Fibroblast of peridontal ligament (primary cell): Measurements from ENCODE around the gene SHB.

Source experiments
- DNase-seq: peaks from one replicate; pipeline ENCODE4 v3.0.0-alpha.2; 2010; ENCODE audit errors: extremely low read depth

SHB gene

DNA sequence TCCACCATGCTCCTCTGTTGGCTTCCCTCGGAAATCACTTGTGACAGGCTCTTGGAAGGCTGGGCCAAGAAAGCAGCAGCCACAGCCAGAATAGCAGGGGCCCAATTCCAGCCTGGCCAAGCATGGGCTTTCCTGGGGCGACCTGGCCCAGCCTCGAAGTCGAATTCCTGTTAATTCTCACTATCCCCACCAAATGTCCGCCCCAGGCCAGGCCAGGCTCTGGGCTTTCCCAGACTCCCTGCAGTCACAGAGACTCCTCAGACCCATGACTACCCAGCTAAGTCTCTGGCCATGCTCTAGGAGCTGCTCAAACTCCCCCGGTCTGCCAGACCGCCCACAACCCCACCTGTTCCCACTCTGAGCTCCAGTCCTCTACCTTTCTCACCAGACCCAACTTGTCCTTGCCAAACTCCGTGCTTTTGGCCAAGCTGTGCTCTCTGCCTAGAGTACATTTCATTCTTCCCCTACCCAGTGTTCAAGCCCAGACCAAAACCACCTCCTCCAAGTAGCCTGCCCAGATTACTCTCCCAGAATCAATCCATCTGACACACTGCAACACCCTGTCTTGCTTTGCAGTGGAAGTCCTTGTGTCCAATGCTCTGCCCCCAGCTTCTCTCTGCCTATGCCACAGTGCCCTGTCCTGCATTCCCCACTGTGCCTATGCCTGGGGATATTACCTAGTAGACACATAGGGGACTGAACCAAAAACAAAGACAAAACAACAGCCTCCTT is 26.2 kb downstream of the SHB start:
- no peak for DNase-seq

DNA sequence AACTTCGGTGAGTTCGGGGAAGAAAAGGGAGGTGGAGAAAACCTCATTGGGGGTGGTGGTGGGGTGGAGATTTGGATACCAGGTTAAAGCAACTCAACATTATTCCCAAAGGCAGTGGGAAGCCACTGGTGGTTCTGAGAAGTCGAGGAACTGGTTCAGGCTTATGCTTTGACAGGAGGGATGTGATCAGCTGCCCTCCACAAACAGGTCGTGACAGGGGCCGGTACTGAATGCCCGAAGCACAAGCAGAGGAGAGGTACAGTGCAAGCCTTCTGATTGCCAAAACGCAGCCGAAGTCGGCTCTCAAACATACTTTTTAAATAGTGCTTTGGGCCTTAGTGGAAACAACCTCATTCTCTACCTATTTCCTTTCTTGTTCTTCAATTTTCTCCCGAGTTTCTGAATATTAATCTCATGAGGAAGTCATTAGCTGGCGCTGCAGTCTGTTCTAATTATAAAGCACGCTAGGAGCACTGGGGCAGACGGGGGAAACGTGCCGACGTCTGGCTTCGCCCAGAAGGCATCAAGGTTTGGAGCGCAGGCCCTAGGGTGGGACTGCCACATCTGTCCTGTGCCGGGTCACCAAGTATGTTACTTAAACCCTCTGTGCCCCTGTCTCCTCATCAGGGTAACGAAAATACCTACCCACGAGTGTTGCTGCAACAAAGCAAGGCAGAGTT is 27.3 kb downstream of the SHB start:
- DNase-seq, result no peak

DNA sequence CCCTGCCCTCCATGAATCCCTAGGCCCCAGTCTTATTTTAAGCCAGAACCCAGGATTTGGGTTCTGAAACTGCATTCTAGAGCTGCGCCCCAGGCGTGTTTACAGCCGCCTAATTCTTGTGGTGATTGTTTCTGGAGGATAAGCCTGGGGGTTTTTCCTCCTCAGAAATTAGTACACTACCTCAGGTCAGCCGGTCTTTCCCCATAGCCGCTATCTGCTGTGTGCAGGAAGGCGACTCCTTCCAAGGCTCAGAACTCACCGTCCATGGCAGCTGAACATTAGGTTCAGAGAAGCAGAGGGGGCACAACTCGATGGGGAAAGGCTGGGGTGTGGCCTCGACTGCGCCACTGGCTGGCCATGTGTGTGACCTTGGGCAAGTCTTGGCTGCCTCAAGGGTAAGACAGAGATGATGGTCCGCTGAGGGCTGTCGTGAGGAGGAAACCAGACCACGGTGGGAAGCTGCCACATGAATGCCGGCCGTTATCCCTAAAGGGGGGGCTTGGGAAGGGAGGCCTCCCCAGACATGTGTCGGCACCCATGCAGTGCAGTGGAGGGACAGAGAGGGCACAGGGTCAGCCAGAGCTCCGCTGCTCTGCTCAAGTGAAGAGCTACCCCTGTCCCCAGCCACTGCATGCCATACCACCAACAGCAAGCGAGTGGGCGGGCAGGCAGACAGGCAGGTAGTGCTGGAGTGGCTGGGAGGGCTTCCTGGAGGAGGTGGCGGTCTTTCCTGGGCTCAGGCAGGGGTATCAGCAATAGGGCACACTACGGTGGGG is 28.9 kb downstream of the SHB start:
- DNase-seq, result no peak

DNA sequence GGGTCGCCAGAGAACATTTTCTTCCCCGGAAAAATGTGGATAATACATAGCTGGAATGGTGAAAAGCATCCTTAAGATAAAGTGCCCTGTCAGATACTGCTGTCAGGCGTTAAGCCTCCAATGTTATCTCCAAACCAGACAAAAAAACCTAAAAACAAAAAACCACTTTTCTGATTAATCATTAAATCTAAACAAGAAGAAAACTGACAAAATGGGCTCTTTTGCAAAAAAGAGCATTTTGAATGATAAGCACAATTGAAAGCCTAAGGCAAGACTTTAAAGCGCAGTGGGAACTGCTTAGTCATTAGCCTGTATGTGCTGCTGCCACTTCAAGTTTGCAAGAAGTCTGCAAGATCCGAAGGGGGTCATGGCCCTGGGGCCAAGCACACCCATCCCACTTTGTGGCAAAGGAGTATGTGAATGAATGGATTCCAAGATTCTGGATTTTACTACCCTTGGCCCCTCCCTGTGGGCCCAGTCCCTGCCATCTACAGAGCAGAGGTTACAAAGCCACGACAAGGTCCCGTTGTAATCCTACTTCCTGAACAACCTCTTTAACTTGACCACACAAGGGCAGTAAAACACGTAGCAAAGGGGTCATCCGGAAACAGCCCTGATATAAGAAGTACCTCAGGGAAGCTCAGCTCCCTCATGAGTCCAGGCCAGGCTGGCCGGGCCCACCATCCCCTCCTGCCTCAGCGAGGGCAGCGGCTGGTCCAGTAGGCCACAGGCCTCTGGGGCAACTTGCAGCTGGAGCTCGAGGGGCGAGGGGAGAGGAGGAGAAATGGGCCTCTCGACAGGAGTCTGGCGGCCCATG is 29.7 kb downstream of the SHB start:
- peak; percentile 45 for DNase-seq

DNA sequence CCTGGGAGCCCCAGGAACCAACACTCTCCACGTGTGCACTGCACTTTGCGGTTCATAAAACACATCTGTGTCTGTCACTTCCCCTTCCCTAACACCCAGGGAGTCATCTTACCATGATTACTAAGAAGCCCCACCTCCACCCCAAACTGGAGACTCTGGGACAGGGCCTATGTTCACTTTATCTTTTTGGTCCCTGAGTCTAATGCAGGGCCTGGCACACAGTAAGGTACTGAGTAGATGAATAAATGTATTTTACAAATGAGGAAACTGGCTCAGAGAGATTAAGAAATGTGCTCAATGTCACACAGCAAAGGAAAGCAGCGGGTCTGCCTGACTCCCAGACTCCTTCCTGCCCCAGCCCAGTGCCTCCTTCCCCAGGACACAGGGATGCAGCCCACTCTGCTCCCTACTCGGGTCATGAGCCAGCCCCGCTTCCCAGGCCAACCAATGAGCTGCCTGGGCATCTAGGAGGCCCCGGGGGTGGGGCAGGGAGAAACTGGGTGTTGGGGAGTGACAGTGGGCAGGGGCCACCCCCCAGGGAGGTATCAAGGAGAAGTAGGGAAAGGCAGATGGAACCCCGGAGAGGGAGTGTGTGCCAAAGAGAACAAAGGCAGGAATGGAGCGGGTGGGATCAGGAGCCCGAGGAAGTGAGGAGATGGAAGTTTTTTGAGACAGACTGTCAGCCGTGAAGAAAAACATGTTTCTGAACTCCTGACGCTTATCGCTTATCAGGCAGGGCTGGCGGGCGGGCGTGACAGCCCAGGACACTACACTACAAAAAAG is 30.5 kb downstream of the SHB start:
- no peak for DNase-seq

DNA sequence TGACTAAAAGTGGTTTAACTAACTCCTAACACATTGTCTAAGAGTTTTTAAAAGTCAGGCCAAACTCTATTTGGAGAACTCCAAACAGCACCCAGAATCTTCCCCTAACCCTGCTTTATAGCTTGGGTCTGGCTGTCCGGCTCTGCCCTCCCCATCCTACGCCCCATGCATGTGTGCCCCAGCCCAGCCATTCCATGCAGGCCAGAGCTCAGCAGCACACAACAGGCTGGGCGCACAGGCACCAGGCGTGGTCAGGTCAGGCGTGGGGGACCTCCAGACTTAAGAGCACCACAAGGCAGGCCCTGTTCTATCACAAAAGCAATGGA is 31.1 kb downstream of the SHB start:
- no peak for DNase-seq

DNA sequence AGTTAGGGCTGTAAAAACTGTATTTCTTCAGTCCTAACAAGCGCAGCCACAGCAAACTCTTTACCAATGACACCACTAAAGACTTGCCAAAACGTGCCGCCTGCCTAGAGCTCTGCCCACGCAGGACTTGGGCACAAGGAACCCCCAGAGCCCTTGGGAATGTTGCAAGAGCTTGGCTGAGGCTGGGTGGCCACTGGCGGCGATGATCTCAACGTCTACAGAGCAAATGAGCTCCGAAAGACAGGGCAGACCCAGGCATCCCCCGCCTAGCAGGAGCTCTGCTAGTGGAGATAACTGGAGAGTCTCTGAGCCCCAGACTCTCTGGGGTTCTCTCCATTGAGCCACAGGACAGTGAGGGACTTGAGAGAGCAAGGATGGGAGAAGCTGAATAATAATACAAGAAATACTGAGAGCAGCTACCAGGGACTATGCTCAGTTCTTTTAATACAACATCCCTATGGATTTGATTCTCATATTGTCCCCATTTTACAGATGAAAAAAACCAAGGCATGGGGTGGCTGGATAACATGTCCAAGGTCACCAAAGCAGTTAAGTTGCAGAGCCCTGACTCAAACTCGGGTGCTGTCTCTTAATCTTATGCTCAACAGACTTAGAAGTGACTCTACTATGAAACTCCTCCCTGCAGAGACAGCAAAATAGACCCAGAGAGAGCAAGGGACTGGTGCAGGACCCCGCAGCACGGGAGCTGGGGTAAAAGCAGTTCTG is 32.5 kb downstream of the SHB start:
- peak; percentile 72 for DNase-seq

DNA sequence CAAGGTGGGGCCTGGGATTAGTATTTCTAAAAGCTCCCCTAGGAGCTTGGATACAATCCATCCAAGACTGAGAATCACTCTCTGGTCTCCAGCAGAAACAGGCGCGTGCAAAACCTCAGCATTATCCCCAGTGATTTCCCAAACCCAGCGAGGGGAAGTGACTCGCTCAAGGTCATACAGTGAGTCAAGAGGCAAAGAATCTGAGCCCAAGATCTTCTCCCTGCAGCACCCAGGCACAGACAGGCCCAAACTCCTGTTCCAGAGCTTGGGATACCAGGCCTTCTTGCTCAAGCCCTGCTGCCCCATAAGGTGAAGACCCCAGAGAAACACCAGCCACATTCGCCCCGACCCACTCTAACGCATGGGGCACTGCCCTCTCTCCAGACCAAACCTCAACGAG is 33.2 kb downstream of the SHB start:
- DNase-seq, result peak; percentile 67

DNA sequence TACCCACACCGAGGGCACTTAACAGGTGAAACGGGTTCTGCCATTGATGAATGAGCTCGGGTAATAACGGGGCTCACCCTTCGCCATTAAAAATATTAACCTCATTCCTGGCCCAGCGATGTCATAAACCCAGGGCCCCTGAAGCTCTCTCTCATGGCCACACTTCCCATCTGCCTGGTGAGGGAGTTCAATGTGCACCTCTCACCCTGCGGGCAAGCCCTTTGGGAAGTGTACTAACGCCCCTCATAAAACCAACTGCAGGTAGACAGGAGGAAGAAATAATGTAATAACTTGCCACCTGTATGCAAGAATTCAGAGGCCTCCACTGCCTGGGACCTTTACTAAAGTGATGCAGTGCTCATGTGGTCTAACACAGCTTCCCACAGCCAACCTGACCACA is 35.1 kb downstream of the SHB start:
- no peak for DNase-seq

DNA sequence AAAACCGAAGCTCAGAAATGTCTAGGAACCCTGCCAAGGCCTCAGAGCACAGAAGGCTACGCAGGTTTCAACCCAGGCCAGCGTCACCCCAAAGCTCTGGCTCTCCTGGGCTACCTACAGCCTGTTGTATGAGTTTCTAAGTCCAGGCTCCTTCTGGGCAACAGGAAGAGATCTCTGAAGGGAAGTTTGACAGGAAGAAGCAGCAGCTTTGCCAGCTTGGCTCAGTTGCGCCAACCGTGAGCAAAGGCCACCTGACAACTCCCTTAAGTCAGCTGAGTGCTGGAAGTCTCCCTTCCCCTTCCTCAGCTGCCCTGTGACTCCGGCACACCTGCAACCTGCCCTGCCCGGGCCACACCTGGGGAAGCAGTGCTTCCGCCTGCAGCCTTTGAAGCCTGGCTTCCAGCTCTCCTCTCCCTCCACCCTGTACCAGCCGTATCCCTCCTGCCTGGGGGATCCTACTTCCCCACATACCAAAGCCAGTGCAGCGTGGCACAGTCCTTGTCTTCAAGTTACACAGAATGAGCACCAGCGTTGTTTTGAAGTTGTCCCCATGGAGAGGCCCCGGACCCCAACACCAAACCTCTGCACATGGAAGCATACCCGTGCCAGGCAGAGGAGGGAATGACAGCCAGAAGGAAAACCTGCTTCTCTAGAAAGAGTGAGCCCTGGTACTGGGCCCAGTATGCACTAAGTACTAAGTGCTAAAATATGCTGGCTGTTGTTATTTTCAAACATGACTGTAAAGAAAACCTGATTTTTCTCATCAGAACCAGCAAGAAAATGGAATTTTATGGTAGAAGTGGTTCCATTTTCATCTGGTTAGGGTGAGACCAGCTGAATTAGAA is 36.5 kb downstream of the SHB start:
- DNase-seq, result no peak

DNA sequence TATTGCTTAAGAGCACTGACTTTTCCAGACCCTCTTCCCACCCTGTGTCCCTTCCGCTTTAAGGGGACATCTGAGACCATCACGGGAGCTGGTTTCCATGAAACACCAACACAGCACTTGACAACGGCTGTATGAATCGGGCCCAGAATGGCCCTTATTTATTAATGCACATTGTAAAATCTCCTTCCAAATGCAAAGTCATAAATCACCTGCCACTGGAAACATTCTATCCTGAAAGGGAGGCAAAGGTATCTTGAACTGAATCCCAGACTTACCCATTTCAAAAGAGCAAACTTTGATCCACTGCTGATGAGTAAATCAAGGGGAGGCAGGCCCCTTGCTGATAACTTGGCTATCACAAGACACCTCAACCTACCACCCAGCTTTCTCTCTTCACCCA is 37.4 kb downstream of the SHB start:
- DNase-seq, result no peak

DNA sequence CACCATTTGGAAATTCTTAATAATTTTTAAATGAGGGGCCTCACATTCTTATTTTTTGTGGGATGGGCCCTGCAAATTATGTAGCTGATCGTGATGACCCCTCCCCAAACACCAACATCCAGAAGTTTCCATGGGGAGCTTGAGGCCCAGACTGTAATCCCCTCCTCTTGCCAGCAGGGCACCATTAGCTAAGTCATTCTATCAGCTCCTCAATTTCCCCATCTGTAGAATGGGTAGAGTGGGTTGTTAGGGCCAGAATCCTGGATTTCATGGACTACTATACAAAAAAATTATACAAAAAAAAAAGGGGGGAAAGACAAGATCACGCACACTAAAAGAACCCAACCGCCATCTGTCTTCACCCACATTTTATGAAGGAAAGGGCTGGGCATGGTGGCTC is 38.4 kb downstream of the SHB start:
- no peak for DNase-seq

DNA sequence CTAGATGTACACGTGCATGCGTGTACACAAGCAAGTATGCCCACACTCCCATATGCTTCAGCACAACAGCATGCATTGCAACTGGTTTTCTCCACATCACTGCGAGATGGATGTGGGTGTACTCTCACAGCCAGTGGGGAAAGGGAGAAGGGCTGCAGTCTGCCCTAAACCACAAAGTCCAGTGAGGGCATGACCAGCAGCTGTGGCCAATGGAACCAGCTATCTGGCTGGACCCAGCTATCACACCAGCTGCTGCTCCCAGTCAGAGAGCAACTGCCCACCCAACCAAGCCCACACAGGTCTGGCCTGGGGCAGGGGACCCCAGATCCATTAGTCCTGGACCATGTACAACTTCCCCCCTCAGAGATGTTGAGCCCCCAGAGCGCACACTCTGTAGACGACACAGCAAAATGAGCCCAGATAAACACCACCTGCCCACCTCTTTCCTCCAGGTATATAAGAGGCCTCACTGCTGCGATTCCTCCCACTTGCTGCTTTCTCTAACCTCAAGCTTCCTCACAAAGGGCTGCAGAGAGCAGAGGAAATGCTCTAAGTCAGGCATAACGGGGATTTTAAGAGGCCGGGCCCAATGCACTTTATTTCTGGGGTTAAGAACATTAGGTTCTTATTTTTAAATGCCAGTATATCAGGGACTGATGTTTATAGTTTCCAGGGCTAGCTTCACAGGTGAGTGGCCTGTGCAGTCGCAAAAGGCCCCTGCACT is 39.0 kb downstream of the SHB start:
- no peak for DNase-seq

DNA sequence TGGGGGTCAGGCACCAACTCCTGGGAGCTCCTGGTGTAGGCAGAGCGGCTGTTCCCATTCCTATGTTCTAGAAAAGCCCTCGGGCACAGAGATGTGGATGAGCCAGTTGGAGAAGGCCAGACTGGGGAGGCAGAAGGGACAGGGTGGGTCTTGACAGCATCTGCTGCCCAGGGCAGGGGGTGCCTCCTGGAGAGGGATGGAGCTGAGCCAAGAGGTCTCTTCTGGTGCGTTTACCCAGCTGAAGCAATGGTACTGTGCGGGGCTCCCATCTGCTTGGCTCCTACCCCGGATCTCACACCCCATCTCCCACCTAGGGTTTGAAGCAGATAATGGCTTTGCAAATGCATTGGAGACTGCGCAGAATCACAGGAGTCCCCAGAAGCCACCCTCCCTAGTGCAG is 41.3 kb downstream of the SHB start:
- no peak for DNase-seq

DNA sequence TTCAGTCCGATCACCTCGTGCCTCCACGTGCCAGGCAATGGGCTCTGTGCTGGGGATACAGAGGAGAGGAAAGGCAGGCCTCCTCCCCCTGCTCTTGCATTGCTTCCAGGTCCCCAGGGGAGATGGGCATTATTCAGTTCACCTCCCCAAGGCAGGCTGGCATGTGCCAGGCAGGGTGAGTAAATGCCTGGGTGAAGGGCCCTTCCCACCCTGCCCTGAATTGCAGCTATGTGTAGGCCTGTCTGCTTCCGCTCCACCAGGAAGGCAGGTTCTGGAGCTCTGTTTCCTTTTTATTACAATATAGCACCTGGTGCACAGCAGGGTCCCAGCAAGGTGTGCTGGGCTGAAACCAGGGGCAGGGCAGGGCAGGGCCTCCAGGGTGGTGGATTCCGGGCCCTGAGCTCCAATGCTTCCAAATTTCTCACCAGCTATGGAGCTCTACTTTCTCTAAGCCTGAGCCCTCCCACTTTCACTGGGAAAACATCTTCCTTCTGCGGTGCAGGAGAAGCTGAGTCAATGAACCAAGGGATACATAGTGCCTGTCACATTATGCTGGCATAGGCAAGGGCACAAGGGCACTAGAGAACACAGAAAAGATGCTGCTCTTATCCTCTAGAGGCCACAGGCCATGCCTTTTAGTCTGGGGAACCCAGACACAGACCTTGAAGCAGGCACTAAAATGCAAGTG is 42.0 kb downstream of the SHB start:
- DNase-seq, result no peak

DNA sequence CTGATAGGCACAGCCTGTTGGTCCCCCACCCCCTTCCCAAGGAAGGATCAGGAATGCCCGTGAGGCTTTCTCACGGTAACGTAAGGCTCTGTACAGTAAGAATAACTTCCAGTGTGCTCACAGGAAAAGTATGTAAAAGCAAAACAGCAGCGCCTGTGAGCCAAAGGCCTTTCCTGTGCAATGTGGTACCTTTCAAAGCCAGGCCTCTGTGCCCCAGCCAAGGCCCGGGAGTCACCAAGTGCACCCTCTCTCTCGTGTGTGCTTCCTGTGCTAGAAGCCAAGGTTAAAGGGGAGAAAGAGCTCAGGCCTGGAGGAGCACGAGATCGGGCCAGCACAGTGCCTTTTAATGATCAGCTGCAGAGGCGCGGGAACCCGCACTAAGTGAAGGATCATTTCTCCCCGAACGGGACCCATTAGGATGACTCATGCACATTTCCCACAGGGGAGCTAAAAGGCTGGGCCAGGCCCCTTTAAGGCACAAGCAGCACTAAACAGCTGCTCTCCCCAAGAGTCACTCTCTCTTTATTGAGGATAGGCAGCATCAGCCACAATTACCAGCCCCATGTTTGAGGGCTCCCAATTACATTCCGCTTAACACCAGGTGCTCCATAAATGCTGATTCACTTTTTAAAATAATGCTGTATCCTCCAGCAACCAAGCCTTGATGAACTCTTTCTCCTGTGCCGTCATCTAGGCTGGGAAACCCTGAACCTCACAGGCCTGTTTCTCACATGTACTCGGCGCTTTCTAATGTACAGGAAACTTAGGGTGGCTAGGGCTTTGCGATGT is 42.8 kb downstream of the SHB start:
- peak; percentile 85 for DNase-seq

DNA sequence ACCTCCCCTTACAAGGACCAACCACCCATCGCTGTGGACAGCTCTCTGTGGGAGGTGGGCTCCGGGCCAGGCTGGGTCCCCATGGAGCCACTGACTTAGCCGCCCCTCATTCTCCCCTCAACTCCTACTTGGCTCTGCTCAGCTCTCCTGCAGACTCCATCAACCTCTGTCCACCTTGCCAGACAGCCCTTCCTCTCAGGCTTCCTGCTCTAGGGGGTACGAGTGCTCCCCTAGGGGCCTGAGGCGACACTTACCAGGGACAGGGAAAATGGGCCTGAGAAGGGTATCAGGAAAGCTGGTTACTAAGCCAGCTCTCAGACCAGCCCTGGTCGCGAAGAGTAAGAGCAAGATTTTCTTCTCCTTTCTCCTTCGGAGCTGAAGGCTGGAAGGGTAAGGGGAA is 43.9 kb downstream of the SHB start:
- DNase-seq, result no peak
